BE2C (cell line): ENCODE measurements around the gene POLR3H.

Experiments used
- DNase-seq: peaks from one replicate; pipeline ENCODE4 v3.0.0-alpha.2; 2020
- H3K27me3 ChIP-seq: fragments of 250-450 bp; sonication (Bioruptor Pico); 2 replicates; pipeline ENCODE4 v1.5.1; 2020; ENCODE audit warnings: mild to moderate bottlenecking
- H3K36me3 ChIP-seq: fragments of 250-450 bp; sonication (Bioruptor Pico); 2 replicates; pipeline ENCODE4 v1.5.1; 2020; ENCODE audit warnings: mild to moderate bottlenecking
- H3K4me1 ChIP-seq: fragments of 250-450 bp; sonication (Bioruptor Pico); 2 replicates; pipeline ENCODE4 v1.5.1; 2020
- H3K4me3 ChIP-seq: 2 replicates; pipeline ENCODE4 v1.5.1; 2011; ENCODE audit warnings: low read depth, low read length
- H3K9me3 ChIP-seq: fragments of 250-450 bp; sonication (Bioruptor Pico); 2 replicates; pipeline ENCODE4 v1.5.1; 2020
- TF ChIP-seq, protein P1 (sequence below): IDR thresholded peaks from 2 replicates; pipeline ENCODE4 v1.5.1; 2012; ENCODE audit warnings: mild to moderate bottlenecking, low read depth, low read length

Gene POLR3H

DNA sequence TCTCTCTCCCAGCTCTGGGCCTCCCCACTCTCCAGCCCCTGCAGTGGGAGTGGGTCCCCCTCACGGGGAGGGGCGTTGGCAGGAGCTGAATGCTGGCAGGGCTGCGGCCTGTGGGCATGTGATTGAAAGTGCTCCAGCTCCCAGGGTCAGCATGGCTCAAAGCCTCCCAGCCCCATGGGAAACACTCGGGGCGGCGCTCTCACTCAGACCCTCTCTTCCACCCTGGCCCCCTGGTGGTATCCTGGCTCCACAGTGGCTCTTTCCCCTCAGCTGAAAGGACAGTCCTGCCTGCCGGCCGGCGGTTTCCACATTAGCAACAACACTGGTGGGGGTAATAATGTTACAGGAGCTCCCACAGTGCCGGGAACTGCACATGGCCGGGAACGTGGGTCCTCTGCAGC, 35.5 kb downstream of the POLR3H start:
- DNase-seq = peak; percentile 32
- TF ChIP-seq, protein P1, sequence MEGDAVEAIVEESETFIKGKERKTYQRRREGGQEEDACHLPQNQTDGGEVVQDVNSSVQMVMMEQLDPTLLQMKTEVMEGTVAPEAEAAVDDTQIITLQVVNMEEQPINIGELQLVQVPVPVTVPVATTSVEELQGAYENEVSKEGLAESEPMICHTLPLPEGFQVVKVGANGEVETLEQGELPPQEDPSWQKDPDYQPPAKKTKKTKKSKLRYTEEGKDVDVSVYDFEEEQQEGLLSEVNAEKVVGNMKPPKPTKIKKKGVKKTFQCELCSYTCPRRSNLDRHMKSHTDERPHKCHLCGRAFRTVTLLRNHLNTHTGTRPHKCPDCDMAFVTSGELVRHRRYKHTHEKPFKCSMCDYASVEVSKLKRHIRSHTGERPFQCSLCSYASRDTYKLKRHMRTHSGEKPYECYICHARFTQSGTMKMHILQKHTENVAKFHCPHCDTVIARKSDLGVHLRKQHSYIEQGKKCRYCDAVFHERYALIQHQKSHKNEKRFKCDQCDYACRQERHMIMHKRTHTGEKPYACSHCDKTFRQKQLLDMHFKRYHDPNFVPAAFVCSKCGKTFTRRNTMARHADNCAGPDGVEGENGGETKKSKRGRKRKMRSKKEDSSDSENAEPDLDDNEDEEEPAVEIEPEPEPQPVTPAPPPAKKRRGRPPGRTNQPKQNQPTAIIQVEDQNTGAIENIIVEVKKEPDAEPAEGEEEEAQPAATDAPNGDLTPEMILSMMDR = peak; percentile 12; the same call in 1 of the 2 replicates
- no peaks in the 10 kb centered on the region for H3K27me3 ChIP-seq
- H3K9me3 ChIP-seq = no peaks in the 10 kb centered on the region
- no peaks in the 10 kb centered on the region for H3K4me1 ChIP-seq
- H3K36me3 ChIP-seq = peaks cover 60% of the 10 kb centered on the region
- no peak overlapping the region for H3K4me3 ChIP-seq

DNA sequence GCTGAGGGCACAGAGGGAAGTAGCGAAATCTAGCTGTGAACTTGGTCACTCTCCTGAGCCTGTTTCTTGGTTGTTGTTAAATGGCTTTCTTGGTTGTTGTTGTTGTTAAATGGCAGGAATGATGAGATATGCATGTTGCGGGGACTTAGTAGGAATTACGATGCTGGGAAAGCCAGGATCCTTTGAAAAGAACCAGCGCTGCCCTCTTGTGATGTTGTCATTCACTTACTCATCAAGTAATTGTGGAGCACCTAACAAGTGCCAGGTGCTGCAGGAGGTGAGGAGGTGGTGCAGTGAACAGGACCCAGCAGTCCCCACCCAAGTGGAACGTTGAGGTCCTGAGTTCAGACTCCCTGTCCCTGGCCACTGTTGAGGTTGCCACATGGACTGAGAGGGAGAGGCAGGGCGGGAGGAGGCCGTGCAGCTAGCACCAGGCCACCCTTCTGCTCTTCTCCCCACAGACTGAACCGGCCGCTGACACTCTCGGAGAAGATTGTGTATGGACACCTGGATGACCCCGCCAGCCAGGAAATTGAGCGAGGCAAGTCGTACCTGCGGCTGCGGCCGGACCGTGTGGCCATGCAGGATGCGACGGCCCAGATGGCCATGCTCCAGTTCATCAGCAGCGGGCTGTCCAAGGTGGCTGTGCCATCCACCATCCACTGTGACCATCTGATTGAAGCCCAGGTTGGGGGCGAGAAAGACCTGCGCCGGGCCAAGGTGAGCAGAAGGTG, 36.8 kb downstream of the POLR3H start:
- Histone ChIP-seq H3K27me3 (no peaks in the 10 kb centered on the region), H3K9me3 (no peaks in the 10 kb centered on the region), H3K4me3 (no peak overlapping the region), H3K36me3 (peaks cover 64% of the 10 kb centered on the region), H3K4me1 (no peaks in the 10 kb centered on the region)
- TF ChIP-seq, protein P1 = no peak
- no peak for DNase-seq

DNA sequence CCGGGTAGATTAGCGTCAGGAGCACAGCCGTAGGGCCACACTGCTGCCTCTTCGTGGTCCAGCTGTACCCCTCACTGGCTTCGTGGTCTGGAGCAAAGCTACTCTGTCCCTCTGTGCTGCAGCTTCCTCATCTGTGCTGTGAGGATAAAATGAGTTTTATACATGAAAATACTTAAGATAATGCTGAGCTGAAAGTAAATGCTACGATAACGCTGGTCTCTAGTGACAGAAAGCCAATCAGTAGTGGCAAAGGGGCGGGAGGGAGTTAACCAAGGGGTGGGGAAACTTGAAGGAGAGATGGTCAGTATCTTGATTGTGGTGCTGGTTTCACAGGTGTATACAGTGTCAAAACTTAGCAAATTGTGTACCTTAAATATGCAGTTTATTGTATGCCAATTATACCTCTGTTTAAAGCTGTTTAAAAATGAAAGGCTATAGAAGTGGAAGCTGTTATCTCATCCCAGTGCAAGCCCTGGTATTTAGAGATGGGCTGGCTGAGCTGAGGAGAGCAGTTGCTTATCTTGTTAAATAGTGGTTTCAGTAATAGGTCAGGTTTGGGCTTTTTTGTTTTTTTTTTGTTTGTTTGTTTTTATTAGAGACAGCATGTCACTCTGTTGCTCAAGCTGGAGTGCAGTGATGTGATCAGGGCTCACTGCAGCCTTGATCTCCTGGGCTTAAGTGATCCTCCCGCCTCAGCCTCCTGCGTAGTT, 38.6 kb downstream of the POLR3H start:
- Histone ChIP-seq H3K36me3 (peaks cover 72% of the 10 kb centered on the region), H3K9me3 (no peaks in the 10 kb centered on the region), H3K27me3 (no peaks in the 10 kb centered on the region), H3K4me1 (no peaks in the 10 kb centered on the region), H3K4me3 (no peak overlapping the region)
- DNase-seq = no peak
- TF ChIP-seq, protein P1 = no peak

DNA sequence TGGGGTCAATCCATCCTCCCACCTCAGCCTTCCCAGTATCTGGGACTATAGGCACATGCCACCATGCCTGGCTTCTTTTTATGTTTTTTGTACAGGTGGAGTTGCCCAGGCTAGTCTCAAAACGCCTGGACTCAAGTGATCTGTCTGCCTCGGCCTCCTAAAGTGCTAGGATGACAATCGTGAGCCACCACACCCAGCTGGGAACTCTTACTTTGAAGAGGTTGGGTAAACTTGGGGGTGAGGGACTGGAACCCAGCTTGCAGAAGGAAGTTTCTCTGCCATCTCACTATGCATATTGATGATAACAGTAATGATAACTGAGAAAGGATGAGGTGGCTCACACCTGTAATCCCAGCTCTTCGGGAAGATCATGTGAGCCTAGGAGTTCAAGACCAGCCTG, 39.5 kb downstream of the POLR3H start:
- H3K4me3 ChIP-seq = no peak overlapping the region
- no peak for DNase-seq
- H3K36me3 ChIP-seq = peaks cover 65% of the 10 kb centered on the region
- H3K4me1 ChIP-seq = no peaks in the 10 kb centered on the region
- no peaks in the 10 kb centered on the region for H3K9me3 ChIP-seq
- no peaks in the 10 kb centered on the region for H3K27me3 ChIP-seq
- TF ChIP-seq, protein P1 = no peak

DNA sequence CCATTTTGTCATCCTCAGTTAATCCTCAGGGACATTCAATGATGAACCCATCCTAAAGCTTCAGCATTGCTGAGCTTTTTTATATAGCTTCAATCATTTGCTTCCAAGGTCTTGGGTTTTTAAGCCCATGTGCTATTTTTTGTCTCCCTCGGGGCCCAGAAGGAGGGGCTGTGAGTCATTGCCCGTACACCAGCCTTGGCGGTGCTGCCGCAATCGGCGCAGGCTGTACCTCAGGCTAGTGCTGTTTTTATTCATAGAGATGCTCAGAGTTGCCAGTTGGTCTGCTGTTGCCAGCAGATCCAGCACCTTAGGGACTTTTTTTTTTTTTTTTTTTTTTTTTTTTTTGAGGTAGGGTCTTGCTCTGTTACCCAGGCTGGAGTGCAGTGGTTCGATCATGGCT, 39.9 kb downstream of the POLR3H start:
- TF ChIP-seq, protein P1 = no peak
- H3K4me1 ChIP-seq = no peaks in the 10 kb centered on the region
- DNase-seq = no peak
- H3K4me3 ChIP-seq = no peak overlapping the region
- H3K36me3 ChIP-seq = peaks cover 68% of the 10 kb centered on the region
- no peaks in the 10 kb centered on the region for H3K9me3 ChIP-seq
- no peaks in the 10 kb centered on the region for H3K27me3 ChIP-seq

DNA sequence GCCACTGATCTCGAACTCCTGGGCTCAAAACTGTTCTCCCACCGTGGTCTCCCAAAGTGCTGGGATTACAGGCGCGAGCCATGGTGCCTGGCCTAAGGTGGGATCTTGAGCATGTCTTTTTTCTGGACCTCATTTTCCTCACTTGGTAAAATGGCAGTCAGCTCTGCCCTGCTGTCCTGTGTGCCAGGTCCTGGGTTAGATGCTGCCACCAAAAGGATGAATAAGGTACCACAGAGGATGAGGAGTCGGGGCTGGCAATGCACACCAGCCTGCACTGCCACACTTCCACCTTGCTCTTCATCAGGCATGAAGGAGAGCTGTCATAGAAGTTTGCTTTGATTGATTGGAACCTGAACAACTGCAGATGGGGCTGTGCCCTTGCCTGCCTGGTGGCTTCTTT, 43.1 kb downstream of the POLR3H start:
- TF ChIP-seq, protein P1 = peak; percentile 50
- H3K4me1 ChIP-seq = no peaks in the 10 kb centered on the region
- no peaks in the 10 kb centered on the region for H3K9me3 ChIP-seq
- H3K36me3 ChIP-seq = peaks cover 55% of the 10 kb centered on the region
- DNase-seq = peak; percentile 37
- H3K4me3 ChIP-seq = no peak overlapping the region
- H3K27me3 ChIP-seq = no peaks in the 10 kb centered on the region
